ENCODE measurements around the gene NSMCE4A. TPM values are rescaled to one million over a fixed set of nuclear protein-coding genes. Genes with fewer than 3 reads are reported as not detected.

The NSMCE4A gene
- polyA plus RNA-seq, 3 donors = 34.6 to 47.2 (median 38.1) TPM

DNA sequence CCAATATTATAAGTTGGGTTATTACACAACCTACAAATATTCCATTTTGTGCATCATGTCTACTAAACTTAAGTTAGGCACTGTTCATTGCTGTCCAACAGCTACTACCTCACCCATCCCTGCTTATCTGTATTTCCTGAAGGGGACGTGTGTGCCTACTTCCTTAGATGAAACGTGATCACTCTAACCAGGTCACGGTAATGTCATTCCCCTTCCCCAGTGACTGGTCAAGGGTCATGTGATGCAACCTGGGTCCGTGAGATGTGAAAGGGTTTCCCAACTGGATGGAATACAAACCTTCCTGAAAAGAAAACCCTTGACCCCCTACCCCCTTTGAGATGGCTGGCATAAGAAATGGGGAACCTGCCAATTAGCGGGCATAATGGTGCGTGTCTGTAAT lies 1.6 kb upstream of the NSMCE4A start:
- TF ChIP-seq, protein P1, sequence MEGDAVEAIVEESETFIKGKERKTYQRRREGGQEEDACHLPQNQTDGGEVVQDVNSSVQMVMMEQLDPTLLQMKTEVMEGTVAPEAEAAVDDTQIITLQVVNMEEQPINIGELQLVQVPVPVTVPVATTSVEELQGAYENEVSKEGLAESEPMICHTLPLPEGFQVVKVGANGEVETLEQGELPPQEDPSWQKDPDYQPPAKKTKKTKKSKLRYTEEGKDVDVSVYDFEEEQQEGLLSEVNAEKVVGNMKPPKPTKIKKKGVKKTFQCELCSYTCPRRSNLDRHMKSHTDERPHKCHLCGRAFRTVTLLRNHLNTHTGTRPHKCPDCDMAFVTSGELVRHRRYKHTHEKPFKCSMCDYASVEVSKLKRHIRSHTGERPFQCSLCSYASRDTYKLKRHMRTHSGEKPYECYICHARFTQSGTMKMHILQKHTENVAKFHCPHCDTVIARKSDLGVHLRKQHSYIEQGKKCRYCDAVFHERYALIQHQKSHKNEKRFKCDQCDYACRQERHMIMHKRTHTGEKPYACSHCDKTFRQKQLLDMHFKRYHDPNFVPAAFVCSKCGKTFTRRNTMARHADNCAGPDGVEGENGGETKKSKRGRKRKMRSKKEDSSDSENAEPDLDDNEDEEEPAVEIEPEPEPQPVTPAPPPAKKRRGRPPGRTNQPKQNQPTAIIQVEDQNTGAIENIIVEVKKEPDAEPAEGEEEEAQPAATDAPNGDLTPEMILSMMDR (IDR thresholded peaks at IDR 0.05) = no peak
- Histone ChIP-seq H3K4me3 (replicated peaks in 1 of 3; ENCODE audit: low read depth in 2 of 3, low read length in 3 of 3) (no peak overlapping the region), H2AFZ (ENCODE audit: insufficient read depth, low read depth, low read length, poor library complexity, severe bottlenecking) (no peak overlapping the region), H3K9me3 (replicated peaks in 1 of 2; ENCODE audit: control insufficient read depth in 1 of 2, insufficient read depth in 1 of 2, low read length in 2 of 2) (peaks cover 0 to 24% of the 10 kb centered on the region in 2 donors), H3K27ac (ENCODE audit: low read depth in 1 of 2, low read length in 2 of 2) (no peak overlapping the region), H4K20me1 (ENCODE audit: insufficient read depth, low read length) (peaks cover 11% of the 10 kb centered on the region), H3K4me2 (replicated peaks; ENCODE audit: extremely low read depth, low read length, poor library complexity, severe bottlenecking) (no peak overlapping the region), H3K27me3 (ENCODE audit: control insufficient read depth in 2 of 2, insufficient read depth in 2 of 2, low read length in 2 of 2) (no peaks in the 10 kb centered on the region), H3K79me2 (ENCODE audit: insufficient read depth, low read length) (peaks cover 21% of the 10 kb centered on the region), H3K9ac (ENCODE audit: insufficient read depth, low read length, poor library complexity, severe bottlenecking) (no peak overlapping the region), H3K36me3 (replicated peaks in 1 of 2; ENCODE audit: control insufficient read depth in 1 of 2, insufficient read depth in 2 of 2, low read length in 2 of 2) (peaks cover 0 to 11% of the 10 kb centered on the region in 2 donors), H3K4me1 (ENCODE audit: control insufficient read depth in 1 of 2, insufficient read depth in 2 of 2, low read length in 2 of 2) (peaks cover 18 to 21% of the 10 kb centered on the region in 2 donors)
- H3K9me3 Mint-ChIP-seq = peaks cover 10 to 31% (median 18%) of the 10 kb centered on the region in 7 donors
- H3K27ac Mint-ChIP-seq = no peak overlapping the region
- H3K4me1 Mint-ChIP-seq = peaks cover 20% of the 10 kb centered on the region
- 100% methylated on average over 3 of the region's 6 CpGs for WGBS (ENCODE audit: insufficient coverage)
- H3K36me3 Mint-ChIP-seq = peaks cover 8 to 11% of the 10 kb centered on the region in 2 donors
- no peak overlapping the region for H3K4me3 Mint-ChIP-seq
- peaks cover 1 to 4% (median 2%) of the 10 kb centered on the region in 3 donors for H3K27me3 Mint-ChIP-seq (ENCODE audit: low read depth in 3 of 3)
- DNase-seq = no peak
- intact Hi-C loops (cut with micrococcal nuclease) = no loop called here

- TF ChIP-seq, protein P1 (IDR thresholded peaks at IDR 0.05) = peak; percentile 53
- H3K4me2 ChIP-seq (replicated peaks; ENCODE audit: extremely low read depth, low read length, poor library complexity, severe bottlenecking) = peak overlapping the region; percentile 92
- H3K79me2 ChIP-seq (ENCODE audit: insufficient read depth, low read length) = peaks cover 21% of the 10 kb centered on the region
- H3K9me3 ChIP-seq (replicated peaks in 1 of 2; ENCODE audit: control insufficient read depth in 1 of 2, insufficient read depth in 1 of 2, low read length in 2 of 2) = peaks cover 0 to 24% of the 10 kb centered on the region in 2 donors
- H3K4me1 ChIP-seq (ENCODE audit: control insufficient read depth in 1 of 2, insufficient read depth in 2 of 2, low read length in 2 of 2) = peaks cover 18 to 21% of the 10 kb centered on the region in 2 donors
- peak overlapping the region; percentile 90 for H2AFZ ChIP-seq (ENCODE audit: insufficient read depth, low read depth, low read length, poor library complexity, severe bottlenecking)
- peaks cover 16 to 18% of the 10 kb centered on the region in 2 donors for H3K36me3 Mint-ChIP-seq
- peaks cover 5 to 22% of the 10 kb centered on the region in 2 donors for H3K36me3 ChIP-seq (replicated peaks in 1 of 2; ENCODE audit: control insufficient read depth in 1 of 2, insufficient read depth in 2 of 2, low read length in 2 of 2)
- WGBS (ENCODE audit: insufficient coverage) = 15% methylated on average over 13 of the region's 21 CpGs
- peak overlapping the region; percentile 61 to 91 (median 86) for H3K4me3 ChIP-seq (replicated peaks in 1 of 3; ENCODE audit: low read depth in 2 of 3, low read length in 3 of 3)
- intact Hi-C loops (cut with micrococcal nuclease) = no loop called here
- peaks cover 20% of the 10 kb centered on the region for H3K4me1 Mint-ChIP-seq
- peak overlapping the region in 1 of 2 donors; percentile 78 for H3K27ac ChIP-seq (ENCODE audit: low read depth in 1 of 2, low read length in 2 of 2)
- H3K27me3 ChIP-seq (ENCODE audit: control insufficient read depth in 2 of 2, insufficient read depth in 2 of 2, low read length in 2 of 2) = no peaks in the 10 kb centered on the region
- no peak for DNase-seq
- peaks cover 10 to 27% (median 18%) of the 10 kb centered on the region in 7 donors for H3K9me3 Mint-ChIP-seq
- H4K20me1 ChIP-seq (ENCODE audit: insufficient read depth, low read length) = peaks cover 11% of the 10 kb centered on the region
- peak overlapping the region; percentile 73 to 80 for H3K4me3 Mint-ChIP-seq
- H3K27me3 Mint-ChIP-seq (ENCODE audit: low read depth in 3 of 3) = peaks cover 1 to 3% (median 3%) of the 10 kb centered on the region in 3 donors
- H3K9ac ChIP-seq (ENCODE audit: insufficient read depth, low read length, poor library complexity, severe bottlenecking) = peak overlapping the region; percentile 80
- H3K27ac Mint-ChIP-seq = peak overlapping the region in 2 of 7 donors; percentile 18 to 53
Observed at GRCh38 chr10:121975295-121976086, 474 bp upstream of the NSMCE4A start.
